PC-3 (cell line): ENCODE measurements around the gene LYZL1. TPM values are rescaled to one million over a fixed set of nuclear protein-coding genes. Genes with fewer than 3 reads are reported as not detected.

Source experiments
- ATAC-seq: fragments of 200-7000 bp; cut with Tn5 transposase; 2 replicates; pipeline ENCODE4 v1.9.1; 2020; ENCODE audit warnings: mild to moderate bottlenecking, moderate library complexity
- BruUV-seq: library from RNA; stranded (reverse); fragments of 400-500 nt; replicated peaks from 2 replicates; lab custom pipeline; 2021; lab: Mats Ljungman, UMichigan
- CTCF ChIA-PET: fragments of 300-600 bp; sonication (Branson Sonifier 250); formaldehyde crosslinking; loops from one replicate; lab custom pipeline; 2022; ENCODE audit warnings: antibody characterized with exemption; lab: Charles Lee
- POLR2A ChIA-PET: fragments of 300-600 bp; sonication (Branson Sonifier 250); formaldehyde crosslinking; loops from one replicate; lab custom pipeline; 2022; ENCODE audit warnings: antibody characterized with exemption; ENCODE audit not compliant: unreplicated experiment; lab: Charles Lee
- DNase-seq: peaks from one replicate; pipeline ENCODE4 v3.0.0-alpha.2; 2015
- H2AFZ ChIP-seq: fragments of 300-600 bp; sonication (generic); 2 replicates; pipeline ENCODE4 v1.6.0; 2016; ENCODE audit warnings: antibody characterized with exemption, low read length
- H3F3A ChIP-seq: fragments of 300-600 bp; sonication (generic); one replicate; pipeline ENCODE4 v1.6.0; 2017; ENCODE audit warnings: antibody characterized with exemption, low read length, control low read depth, mild to moderate bottlenecking; ENCODE audit not compliant: unreplicated experiment
- H3K27ac ChIP-seq: fragments of 300-600 bp; sonication (generic); 2 replicates; pipeline ENCODE4 v1.5.1; 2016; ENCODE audit warnings: mild to moderate bottlenecking, low read length
- H3K27me3 ChIP-seq: fragments of 300-600 bp; sonication (generic); 2 replicates; pipeline ENCODE4 v1.6.1; 2016; ENCODE audit warnings: low read length, mixed read lengths
- H3K36me3 ChIP-seq: fragments of 300-600 bp; sonication (generic); 2 replicates; pipeline ENCODE4 v1.6.1; 2016; ENCODE audit warnings: low read depth, mixed run types, low read length, mixed read lengths
- H3K4me1 ChIP-seq: fragments of 300-600 bp; sonication (generic); 2 replicates; pipeline ENCODE4 v1.5.1; 2016; ENCODE audit warnings: low read length; ENCODE audit not compliant: insufficient read depth
- H3K4me2 ChIP-seq: fragments of 300-600 bp; sonication (generic); 2 replicates; pipeline ENCODE4 v1.6.0; 2016; ENCODE audit warnings: low read length
- H3K4me3 ChIP-seq: fragments of 300-600 bp; sonication (generic); 2 replicates; pipeline ENCODE4 v1.5.1; 2016; ENCODE audit warnings: mild to moderate bottlenecking, low read length, mixed read lengths
- H3K79me2 ChIP-seq: fragments of 300-600 bp; sonication (generic); 2 replicates; pipeline ENCODE4 v1.6.1; 2017; ENCODE audit warnings: low read length, mixed read lengths
- H3K9ac ChIP-seq: fragments of 300-600 bp; sonication (generic); 2 replicates; pipeline ENCODE4 v1.6.0; 2016; ENCODE audit warnings: mild to moderate bottlenecking, low read length
- H3K9me2 ChIP-seq: fragments of 300-600 bp; sonication (generic); replicated peaks from 2 replicates; pipeline ENCODE4 v1.6.1; 2016; ENCODE audit warnings: mixed run types, low read length, mixed read lengths
- H3K9me3 ChIP-seq: fragments of 300-600 bp; sonication (generic); 2 replicates; pipeline ENCODE4 v1.6.1; 2016; ENCODE audit warnings: low read length, mixed read lengths
- H4K20me1 ChIP-seq: fragments of 300-600 bp; sonication (generic); 2 replicates; pipeline ENCODE4 v1.6.1; 2016; ENCODE audit warnings: low read length, mixed read lengths
- EZH2 ChIP-seq: fragments of 300-600 bp; sonication (generic); IDR thresholded peaks from one replicate; pipeline ENCODE4 v1.6.1; 2017; ENCODE audit warnings: antibody characterized with exemption, mild to moderate bottlenecking, low read length; ENCODE audit not compliant: unreplicated experiment
- EZH2phosphoT487 ChIP-seq: fragments of 300-600 bp; sonication (generic); IDR thresholded peaks from 2 replicates; pipeline ENCODE4 v1.6.1; 2018; ENCODE audit warnings: mild to moderate bottlenecking, antibody characterized with exemption, low read length, borderline replicate concordance
- intact Hi-C: fragments of 100-400 bp; cut with micrococcal nuclease; formaldehyde crosslinking; loops from 2 replicates; pipeline ENCODE4 v1.9.0; 2023
- total RNA-seq: library from RNA; depleted of rRNA; stranded (reverse); fragments of >200 nt; gene quantifications from 2 replicates; pipeline ENCODE4 v1.2.3, GENCODE V29; 2014
- TF ChIP-seq, protein P1 (sequence below): fragments of 300-600 bp; sonication (generic); conservative IDR thresholded peaks from 2 replicates; pipeline ENCODE4 v1.5.1; 2017; ENCODE audit warnings: antibody characterized with exemption, low read depth, mild to moderate bottlenecking, low read length

The LYZL1 gene
- total RNA-seq, 1 experiment from 2014 or later = not detected

DNA sequence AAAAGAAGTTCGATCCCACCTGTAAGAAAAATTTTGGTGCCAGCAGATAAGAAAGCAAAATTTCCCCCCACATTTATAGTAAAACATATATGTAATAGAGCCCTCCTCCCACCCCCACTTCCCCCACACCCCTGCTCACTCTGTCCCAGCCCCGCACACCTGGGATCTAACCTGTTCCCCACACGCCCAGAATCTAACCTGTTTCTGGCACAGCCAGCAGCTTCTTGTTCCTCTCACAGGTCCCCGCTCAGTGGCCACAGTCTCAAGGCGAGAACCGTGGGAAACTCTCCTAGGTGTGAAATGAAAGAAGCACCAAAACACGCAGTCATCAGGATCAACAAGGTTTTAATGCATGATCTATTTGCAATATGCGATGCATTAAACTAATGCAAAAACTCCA lies 32.8 kb downstream of the LYZL1 start:
- ATAC-seq (no peak), DNase-seq (no peak)
- Histone ChIP-seq H3K79me2 (no peaks in the 10 kb centered on the region), H3F3A (no peaks in the 10 kb centered on the region), H3K4me3 (no peak overlapping the region), H3K9me2 (no peaks in the 10 kb centered on the region), H2AFZ (no peak overlapping the region), H3K27me3 (no peaks in the 10 kb centered on the region), H3K27ac (no peak overlapping the region), H3K9me3 (no peaks in the 10 kb centered on the region), H3K4me1 (peaks cover 22% of the 10 kb centered on the region), H3K36me3 (no peaks in the 10 kb centered on the region), H3K9ac (no peak overlapping the region), H4K20me1 (no peaks in the 10 kb centered on the region), H3K4me2 (no peak overlapping the region)
- BruUV-seq = no TSS peak
- intact Hi-C loops = no loop called here
- TF ChIP-seq EZH2 = no peak
- TF ChIP-seq, protein P1, sequence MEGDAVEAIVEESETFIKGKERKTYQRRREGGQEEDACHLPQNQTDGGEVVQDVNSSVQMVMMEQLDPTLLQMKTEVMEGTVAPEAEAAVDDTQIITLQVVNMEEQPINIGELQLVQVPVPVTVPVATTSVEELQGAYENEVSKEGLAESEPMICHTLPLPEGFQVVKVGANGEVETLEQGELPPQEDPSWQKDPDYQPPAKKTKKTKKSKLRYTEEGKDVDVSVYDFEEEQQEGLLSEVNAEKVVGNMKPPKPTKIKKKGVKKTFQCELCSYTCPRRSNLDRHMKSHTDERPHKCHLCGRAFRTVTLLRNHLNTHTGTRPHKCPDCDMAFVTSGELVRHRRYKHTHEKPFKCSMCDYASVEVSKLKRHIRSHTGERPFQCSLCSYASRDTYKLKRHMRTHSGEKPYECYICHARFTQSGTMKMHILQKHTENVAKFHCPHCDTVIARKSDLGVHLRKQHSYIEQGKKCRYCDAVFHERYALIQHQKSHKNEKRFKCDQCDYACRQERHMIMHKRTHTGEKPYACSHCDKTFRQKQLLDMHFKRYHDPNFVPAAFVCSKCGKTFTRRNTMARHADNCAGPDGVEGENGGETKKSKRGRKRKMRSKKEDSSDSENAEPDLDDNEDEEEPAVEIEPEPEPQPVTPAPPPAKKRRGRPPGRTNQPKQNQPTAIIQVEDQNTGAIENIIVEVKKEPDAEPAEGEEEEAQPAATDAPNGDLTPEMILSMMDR = no peak
- no peak for TF ChIP-seq EZH2phosphoT487
- ChIA-PET CTCF (no interaction called here), POLR2A (no interaction called here)

- Histone ChIP-seq H3K4me1 (peaks cover 10% of the 10 kb centered on the region), H3K9me2 (no peaks in the 10 kb centered on the region), H2AFZ (no peak overlapping the region), H3K4me2 (no peak overlapping the region), H3K4me3 (no peak overlapping the region), H3F3A (no peaks in the 10 kb centered on the region), H3K9ac (no peak overlapping the region), H3K79me2 (no peaks in the 10 kb centered on the region), H4K20me1 (no peaks in the 10 kb centered on the region), H3K27me3 (no peaks in the 10 kb centered on the region), H3K9me3 (no peaks in the 10 kb centered on the region), H3K36me3 (no peaks in the 10 kb centered on the region), H3K27ac (no peak overlapping the region)
- TF ChIP-seq, protein P1 = no peak
- TF ChIP-seq EZH2phosphoT487 (no peak), EZH2 (no peak)
- BruUV-seq = no TSS peak
- ATAC-seq (no peak), DNase-seq (no peak)
- CTCF ChIA-PET = no interaction called here
- POLR2A ChIA-PET = no interaction called here
- intact Hi-C loops = no loop called here
These were observed 34.0 kb downstream of the LYZL1 start for GRCh38 chr10:29322918-29323317.

- TF ChIP-seq, protein P1 = no peak
- TF ChIP-seq EZH2 = no peak
- no peak for TF ChIP-seq EZH2phosphoT487
- no TSS peak for BruUV-seq
- Histone ChIP-seq H3K9me3 (no peaks in the 10 kb centered on the region), H3K9ac (no peak overlapping the region), H3K9me2 (no peaks in the 10 kb centered on the region), H3K4me2 (no peak overlapping the region), H3K4me3 (no peak overlapping the region), H4K20me1 (no peaks in the 10 kb centered on the region), H3K27ac (no peak overlapping the region), H3K79me2 (no peaks in the 10 kb centered on the region), H3K36me3 (no peaks in the 10 kb centered on the region), H2AFZ (no peak overlapping the region), H3K4me1 (peaks cover 7% of the 10 kb centered on the region), H3K27me3 (no peaks in the 10 kb centered on the region), H3F3A (no peaks in the 10 kb centered on the region)
- POLR2A ChIA-PET = no interaction called here
- no peak for DNase-seq
- intact Hi-C loops = no loop called here
- ATAC-seq = no peak
- CTCF ChIA-PET = no interaction called here
These were observed 34.5 kb downstream of the LYZL1 start for GRCh38 chr10:29323367-29323766.
